Fibroblast of peridontal ligament (primary cell): ENCODE measurements around the gene GP1BB.

Source experiments
- DNase-seq: peaks from one replicate; pipeline ENCODE4 v3.0.0-alpha.2; 2010; ENCODE audit errors: extremely low read depth

GP1BB gene

GRCh38 chr22:19756288-19757128 lies 33.2 kb downstream of the GP1BB start:
- no peak for DNase-seq

- no peak for DNase-seq
These were observed 34.0 kb downstream of the GP1BB start for GRCh38 chr22:19757140-19757984.

- no peak for DNase-seq
These were observed 34.9 kb downstream of the GP1BB start for GRCh38 chr22:19757985-19758895.

GRCh38 chr22:19758896-19759426 lies 35.6 kb downstream of the GP1BB start:
- DNase-seq = no peak

GRCh38 chr22:19759427-19760057 lies 36.2 kb downstream of the GP1BB start:
- no peak for DNase-seq

- DNase-seq = no peak
These were observed 37.0 kb downstream of the GP1BB start, which contains the start of gene TBX1 for GRCh38 chr22:19760058-19760950. TBX1 (plus strand) TSS chr22:19760778; CDS start chr22:19760844, 66 bp downstream.

GRCh38 chr22:19760951-19761724 lies 37.8 kb downstream of the GP1BB start:
- no peak for DNase-seq

GRCh38 chr22:19761725-19762567 lies 38.6 kb downstream of the GP1BB start:
- DNase-seq = no peak

- DNase-seq = no peak
These were observed 39.5 kb downstream of the GP1BB start for GRCh38 chr22:19762568-19763457.

- DNase-seq = no peak
These were observed 40.3 kb downstream of the GP1BB start for GRCh38 chr22:19763458-19764298.

- no peak for DNase-seq
These were observed 40.9 kb downstream of the GP1BB start for GRCh38 chr22:19764299-19764593.

- no peak for DNase-seq
These were observed 41.5 kb downstream of the GP1BB start for GRCh38 chr22:19764636-19765476.

GRCh38 chr22:19765477-19766239 lies 42.3 kb downstream of the GP1BB start:
- DNase-seq = no peak

- DNase-seq = no peak
These were observed 42.8 kb downstream of the GP1BB start for GRCh38 chr22:19766240-19766510.
